HG03521 (cell line): ENCODE measurements around the gene BFAR.
"Not testable (repeated sequence)": the region's sequence is repeated elsewhere in the genome, so short reads cannot be mapped to it uniquely, and the experiment has no call there.

Experiments
- ATAC-seq: cut with Tn5 transposase; IDR thresholded peaks from one replicate; pipeline ENCODE4 v1.9.1; 2021; ENCODE audit warnings: mild to moderate bottlenecking, moderate library complexity; ENCODE audit not compliant: unreplicated experiment

The BFAR gene

DNA sequence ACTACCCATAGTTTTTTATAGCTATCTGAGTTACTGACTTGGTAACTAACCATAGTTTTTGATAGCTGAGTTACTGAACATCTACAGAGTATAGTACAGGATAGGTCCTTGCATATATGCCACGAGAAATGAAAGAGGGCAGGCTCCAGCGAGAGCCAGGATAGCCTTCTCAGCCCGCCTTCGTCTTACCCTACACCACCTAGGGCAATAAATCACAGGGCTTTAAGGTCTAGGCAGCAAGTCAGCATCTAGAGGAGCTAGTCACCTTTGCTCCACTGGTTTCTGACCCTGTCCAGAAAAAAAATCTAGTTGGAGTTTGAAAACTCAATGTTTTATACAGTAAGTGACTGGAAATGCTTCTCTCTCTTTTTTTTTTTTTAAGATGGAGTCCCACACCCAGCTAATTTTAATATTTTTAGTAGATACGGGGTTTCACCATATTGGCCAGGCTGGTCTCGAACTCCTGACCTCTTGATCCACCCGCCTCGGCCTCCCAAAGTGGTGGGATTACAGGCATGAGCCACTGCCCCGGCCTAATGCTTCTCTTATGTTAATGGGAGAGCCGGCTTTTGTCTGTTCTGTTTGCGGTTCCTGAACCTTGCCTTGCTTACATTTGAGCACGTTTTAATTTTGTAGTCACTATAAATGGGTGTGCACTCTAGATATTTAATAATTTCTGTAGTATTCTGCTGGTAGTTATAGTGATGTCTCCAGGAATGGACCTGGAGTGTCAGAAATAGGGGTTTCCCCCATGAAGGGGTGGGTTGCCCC is 2.8 kb downstream of the BFAR start:
- no peak for ATAC-seq

DNA sequence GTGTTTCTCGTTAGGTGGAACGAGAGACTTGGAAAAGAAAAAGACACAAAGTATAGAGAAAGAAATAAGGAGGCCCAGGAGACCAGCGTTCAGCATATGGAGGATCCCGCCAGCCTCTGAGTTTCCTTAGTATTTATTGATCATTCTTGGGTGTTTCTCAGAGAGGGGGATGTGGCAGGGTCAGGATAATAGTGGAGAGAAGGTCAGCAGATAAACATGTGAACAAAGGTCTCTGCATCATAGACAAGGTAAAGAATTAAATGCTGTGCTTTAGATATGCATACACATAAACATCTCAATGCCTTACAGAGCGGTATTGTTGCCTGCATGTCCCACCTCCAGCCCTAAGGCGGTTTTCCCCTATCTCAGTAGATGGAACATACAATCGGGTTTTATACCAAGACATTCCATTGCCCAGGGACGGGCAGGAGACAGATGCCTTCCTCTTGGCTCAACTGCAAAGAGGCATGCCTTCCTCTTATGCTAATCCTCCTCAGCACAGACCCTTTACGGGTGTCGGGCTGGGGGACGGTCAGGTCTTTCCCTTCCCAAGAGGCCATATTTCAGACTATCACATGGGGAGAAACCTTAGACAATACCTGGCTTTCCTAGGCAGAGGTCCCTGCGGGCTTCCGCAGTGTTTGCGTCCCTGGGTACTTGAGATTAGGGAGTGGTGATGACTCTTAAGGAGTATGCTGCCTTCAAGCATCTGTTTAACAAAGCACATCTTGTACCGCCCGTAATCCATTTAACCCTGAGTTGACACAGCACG is 3.6 kb downstream of the BFAR start:
- ATAC-seq = not testable (repeated sequence)

DNA sequence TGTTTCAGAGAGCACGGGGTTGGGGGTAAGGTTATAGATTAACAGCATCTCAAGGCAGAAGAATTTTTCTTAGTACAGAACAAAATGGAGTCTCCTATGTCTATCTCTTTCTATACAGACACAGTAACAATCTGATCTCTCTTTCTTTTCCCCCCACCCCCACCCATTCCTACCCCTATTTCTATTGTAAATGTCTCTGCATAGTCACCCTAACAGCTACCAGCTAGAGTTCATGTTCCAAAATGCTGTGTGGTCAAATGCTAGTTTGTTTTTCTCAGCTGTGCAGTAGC is 4.1 kb downstream of the BFAR start:
- ATAC-seq = not testable (repeated sequence)

DNA sequence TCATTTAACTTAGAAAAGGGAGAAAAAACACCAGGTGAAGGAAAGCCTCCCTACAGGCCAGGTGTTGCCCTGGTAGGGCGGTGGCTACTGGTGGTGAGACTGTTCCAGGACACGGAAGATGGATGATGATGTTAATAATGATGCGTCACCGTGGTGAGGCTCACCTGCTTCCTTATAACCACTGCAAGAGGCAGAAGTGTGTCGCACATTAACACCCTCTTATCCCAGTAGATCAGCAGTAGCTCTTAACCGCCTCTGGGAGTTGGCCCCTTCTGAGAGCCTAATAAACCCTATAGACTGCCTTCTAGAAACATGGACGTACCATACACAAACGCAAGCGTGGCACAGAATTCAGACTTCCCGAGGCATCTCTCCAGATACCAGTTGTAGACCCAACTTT is 7.8 kb downstream of the BFAR start:
- ATAC-seq = no peak

DNA sequence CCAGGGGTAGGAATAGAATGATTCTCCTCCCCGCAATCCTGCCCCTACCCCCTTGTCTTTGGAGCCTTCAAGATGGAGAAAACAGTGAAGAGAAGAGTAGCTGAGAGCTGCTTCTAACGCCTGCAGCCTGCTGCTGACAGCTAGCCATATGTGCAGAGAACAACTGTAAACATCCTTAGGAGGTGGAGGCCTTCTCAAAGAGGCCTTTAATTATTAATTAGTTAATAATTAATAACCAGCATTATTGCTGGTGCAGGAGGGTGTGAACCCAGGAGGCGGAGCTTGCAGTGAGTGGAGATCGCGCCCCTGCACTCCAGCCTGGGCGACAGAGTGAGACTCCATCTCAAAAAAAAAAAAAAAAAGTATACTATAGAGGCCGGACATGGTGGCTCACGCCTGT is 8.5 kb downstream of the BFAR start:
- no peak for ATAC-seq

DNA sequence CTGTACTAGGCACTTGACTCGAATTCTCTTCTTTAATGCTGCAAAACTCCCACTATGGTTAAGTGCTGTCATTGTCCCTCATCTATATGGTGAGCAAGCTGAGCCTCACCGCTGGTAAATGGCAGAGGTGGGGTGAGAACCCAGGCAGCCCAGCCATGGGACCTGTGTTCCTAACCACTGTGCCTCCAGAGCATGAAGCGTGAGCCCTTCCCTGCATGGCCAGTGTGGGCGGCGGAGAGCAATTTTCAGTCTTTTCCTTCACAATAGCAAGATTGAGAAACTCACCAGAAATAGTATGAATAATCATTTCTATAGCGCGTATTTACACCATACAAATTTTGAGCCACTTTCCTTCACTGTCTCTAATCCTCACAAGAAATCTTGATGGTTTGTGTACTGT is 9.2 kb downstream of the BFAR start:
- ATAC-seq = no peak

DNA sequence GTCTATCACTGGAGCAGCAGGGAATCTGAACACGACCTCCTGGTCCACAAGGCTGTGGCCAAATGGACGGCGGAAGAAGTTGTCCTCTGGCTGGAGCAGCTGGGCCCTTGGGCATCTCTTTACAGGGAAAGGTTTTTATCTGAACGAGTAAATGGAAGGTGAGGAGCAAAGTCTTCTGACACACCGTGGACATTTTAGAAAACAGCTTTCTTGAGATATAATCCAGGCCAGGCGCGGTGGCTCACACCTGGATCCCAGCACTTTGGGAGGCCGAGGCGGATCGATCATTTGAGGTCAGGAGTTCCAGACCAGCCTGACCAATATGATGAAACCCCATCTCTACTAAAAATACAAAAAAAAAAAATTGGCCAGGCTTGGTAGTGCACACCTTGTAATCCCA is 17.1 kb downstream of the BFAR start:
- ATAC-seq = no peak

DNA sequence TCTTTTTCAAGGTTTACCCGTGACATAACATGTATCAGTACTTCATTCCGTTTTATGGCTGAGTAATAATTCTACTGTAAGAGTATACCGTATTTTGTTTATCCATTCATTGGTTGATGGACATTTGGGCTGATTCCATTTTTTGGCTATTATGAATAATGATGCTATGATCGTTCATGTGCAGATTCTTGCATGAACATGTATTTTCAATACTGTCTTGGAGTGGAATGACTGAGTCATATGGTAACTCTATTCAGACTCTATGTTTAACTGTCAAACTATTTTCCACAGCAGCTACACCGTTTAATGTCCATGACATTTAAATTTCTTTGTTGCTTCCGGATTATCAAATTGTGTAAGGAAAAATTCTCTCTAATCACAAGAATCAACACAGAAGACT is 17.9 kb downstream of the BFAR start:
- no peak for ATAC-seq

DNA sequence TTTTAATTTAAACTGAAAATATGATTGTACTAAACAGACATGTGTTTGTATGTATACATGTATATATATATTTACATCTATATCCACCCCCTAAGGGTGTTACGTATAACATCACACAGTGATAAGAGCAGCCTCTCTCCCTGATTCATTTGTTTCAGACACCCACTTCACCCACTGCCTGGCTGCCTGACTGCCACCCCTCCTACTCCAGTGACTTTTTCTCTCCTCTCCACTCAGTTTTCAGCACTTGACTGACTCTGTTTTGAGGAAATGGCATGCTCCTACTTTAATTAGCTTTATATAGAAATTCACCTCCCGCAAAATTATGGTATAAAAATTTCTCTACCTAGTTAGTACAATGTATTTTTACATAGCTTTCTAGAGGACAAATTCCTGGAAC is 20.0 kb downstream of the BFAR start:
- no peak for ATAC-seq

DNA sequence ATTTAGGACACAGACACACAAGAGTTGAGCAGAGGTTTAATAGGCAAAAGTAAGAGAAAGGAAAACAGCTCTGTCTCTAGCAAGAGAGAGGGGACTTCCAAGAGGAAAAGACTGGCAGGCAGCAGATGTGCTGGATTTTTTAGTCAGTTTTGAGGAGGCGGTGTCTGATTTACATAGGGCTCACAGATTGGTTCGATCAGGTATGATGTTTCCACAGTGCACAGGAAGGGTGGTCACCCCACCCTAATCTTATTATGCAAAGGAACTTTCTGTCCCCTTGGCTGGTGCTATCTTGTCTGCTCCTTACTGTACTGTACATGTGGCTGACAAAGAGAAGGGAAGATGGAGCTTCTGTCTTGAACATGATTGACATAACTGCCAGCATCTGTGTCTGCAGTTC is 25.3 kb downstream of the BFAR start:
- no peak for ATAC-seq

DNA sequence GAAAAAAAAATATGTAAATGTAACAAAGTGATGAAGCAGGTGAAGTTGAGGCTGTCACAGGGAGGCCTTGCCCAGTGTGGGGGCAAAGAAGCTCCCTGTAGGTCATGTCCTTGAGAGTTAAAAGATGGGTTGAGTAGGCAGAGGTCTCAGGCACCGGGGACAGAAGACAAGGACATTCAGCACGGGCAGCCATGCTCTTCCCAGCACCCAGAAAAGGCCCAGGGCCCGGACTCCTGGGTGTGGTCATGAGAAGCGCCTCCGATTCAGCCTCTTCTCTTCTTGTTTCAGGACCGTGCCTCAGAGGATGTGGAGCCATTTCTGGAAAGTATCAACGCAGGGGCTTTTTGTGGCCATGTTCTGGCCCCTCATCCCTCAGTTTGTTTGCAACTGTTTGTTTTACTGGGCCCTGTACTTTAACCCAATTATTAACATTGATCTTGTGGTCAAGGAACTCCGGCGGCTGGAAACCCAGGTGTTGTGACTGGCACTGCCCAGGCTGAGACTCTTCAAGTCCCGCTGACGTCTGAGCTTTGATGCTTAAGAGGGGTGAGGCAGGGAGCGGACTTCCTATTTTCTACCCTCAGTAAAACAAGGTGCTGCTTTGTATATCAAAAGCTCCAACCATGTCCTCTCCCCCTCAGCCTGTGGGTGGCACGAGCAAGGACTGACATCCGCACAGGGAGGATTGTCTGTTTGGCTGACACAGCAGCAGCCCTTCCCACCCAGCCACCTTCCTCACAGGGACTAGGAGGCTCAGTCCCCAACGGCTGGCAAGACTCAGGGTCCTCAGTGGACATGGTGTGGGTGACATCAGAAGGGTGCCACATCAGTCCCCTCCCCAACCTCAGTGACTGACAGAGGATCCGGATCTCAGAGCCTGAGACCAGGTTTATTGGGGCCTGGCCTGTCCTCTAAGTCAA is 34.9 kb downstream of the BFAR start:
- no peak for ATAC-seq

DNA sequence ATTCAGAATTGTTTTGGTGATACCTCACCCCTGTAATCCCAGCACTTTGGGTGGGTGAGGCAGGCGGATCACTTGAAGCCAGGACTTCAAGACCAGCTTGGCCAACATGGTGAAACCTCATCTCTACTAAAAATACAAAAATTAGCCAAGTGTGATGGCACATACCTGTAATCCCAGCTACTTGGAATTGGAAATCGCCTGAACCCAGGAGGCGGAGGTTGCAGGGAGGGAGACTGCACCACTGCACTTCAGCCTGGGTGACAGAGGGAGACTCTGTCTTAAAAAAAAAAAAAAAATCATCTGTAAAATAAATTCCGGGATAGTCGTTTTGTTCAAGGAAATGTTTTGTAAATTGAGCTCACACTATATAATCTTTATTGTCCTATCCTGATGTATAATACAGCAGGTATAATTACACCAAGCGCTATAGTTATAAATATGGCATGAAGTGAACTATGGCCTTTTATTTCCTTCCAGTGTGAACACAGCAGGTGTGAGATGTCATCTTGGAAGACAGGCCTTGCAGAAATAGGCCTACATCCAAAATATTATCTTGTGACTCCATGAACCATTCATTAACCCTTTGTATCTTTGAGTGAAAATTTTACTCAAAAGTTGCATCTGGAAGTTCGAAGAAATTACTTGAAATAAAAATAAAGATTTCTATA is 35.9 kb downstream of the BFAR start:
- no peak for ATAC-seq

DNA sequence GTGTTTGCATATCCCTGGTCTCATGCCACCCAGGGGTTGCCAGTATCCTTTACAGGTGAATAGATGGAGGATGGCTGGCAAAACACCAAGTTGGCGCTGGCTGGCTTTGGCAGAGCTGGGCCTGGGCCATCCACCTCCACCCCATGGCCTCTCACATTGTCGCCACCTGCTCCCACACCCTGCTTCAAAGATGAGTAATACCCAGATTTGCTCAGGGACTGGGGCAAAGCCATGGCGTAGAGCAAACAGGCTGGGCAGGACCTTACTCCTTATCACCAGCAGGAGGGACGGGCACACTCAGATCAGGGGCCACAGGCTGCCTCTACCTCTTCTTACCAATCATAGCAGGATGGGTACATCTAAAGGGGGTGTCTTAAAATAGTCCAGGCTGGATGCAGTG is 37.0 kb downstream of the BFAR start:
- no peak for ATAC-seq

DNA sequence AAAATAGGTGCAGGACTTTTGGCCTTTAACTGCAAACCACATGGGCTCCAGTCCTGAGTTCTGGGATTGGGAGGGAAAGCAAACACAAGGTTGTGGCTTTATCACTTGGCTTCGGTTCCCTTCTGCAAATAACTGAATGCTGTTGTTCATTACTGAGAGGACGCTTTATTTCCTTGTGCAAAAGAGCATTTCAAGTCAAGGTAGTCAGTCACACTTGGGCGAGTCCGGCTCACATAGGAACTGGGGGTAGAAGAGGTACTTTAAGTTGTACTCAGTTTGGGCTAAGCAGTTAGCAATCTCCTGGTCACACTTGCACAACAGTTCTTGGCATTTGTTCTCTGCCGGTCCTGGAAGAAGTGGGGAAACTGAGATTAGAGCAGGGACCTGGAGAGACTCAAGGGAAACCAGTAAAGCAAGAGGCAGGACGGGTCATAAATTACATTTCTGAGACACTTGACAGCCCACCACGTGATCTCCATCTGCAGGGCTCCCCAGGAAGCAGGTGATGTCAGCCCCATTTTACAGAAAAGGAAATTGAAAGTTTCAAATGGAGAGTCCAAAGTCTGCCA is 39.7 kb downstream of the BFAR start:
- peak; percentile 69 for ATAC-seq

DNA sequence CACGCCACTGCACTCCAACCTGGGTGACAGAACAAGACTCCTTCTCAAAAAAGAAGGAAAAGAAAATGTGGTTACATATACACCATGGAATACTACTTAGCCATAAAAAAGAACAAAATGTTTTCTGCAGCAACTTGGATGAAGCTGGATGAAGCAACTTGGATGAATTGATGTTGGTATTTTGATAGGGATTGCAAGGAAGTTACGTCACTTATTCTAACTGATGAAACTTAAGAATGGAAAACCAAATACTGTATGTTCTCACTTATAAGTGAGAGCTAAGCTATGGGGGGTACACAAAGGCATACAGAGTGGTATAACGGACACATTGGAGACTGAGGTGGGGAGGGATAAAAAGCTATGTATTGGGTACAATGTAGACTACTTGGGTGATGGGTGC is 43.9 kb downstream of the BFAR start:
- no peak for ATAC-seq

DNA sequence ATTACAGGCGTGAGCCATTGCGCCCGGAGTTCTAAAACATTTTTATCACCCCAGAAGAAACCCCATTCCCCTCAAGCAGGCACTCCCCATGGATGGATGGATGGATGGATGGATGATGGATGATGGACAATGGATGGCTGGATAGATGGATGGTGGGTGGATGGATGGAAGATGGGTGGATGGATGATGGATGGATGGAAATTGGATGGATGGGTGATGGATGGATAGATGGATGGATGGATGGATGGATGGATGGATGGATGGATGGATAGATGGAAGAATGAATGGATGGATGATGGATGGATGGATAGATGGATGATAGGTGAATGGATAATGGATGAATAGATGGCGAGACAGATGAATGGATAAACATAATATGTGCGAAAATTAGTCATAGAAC is 44.9 kb downstream of the BFAR start:
- no peak for ATAC-seq

DNA sequence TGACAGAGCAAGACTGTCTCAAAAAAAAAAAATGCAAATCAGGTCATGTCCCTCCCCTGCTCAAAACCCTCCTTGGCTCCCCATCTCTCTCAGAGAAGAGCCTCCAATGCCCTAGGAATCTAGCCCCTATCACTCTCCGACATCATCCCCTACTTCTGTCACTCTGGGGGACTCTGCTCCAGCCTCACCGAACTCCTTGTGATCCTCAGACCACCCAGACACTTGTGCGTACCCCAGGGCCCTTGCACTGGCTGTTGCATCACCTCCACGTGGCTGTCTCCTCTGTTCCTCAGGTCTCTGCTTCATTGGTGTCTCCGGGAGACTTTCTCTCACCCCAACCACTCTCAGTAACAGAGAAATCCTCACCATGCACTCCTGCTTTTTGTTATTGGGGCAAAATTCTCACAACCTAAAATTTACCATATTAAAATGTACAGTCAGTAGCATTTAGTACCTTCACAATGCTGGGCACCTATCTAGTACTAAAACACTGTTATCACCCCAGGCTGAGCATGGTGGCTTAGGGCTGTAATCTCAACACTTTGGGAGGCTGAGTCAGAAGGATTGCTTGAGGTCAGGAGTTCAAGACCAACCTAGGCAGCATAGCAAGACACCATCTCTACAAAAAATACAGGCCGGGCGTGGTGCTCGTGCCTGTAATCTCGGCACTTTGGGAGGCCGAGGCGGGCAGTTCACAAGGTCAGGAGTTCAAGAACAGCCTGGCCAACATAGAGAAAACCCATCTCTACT is 46.2 kb downstream of the BFAR start:
- ATAC-seq = no peak

DNA sequence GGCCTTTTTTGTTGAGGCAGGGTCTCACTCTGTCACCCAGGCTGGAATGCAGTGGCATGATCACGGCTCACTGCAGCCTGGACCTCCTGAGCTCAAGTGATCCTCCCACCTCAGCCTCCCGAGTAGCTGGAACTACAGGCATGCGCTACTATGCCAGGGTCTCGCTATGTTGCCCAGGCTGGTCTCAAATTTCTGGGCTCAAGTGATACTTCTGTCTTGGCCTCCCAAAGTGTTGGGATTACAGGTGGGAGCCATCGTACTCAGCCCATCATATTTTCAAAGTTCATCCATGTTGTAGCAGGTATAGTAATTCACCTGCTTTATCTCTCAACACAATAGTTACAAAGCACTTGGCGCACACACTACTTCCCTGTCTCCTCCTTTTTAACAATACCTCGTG is 47.6 kb downstream of the BFAR start:
- ATAC-seq = not testable (repeated sequence)

DNA sequence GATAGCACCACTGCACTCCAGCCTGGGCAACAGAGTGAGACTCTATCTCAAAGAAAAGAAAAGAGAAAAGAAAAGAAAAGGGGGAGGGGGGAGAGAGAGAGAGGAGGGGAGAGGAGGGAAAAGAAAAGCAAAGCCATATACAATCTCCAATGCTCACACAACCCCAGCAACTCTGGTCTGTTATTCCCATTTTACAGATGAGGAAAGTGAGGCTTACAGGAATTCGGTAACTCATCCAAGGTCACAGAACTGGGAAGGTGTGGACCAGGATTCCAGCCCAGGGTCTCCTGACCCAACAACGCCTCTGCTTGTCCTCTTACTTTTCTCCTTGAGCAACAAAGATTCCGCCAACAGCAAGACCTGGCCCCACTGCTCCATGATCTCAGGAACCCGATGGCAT is 48.4 kb downstream of the BFAR start:
- ATAC-seq = no peak

DNA sequence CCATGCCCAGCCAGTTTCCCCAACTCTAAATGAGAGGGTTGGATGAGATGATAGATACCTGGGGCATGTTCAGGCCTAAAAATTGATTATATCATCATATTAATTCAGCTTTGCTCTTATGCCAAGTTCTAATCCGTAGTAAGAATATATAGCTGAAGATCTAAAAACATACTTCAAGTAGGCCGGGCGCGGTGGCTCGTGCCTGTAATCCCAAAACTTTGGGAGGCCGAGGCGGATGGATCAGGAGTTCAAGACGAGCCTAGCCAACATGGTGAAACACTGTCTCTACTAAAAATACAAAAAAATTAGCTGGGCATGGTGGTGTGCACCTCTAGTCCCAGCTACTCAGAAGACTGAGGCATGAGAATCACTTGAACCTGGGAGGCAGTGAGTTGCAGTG is 49.4 kb downstream of the BFAR start:
- no peak for ATAC-seq
